ENCODE results near the gene VPS13A.

The VPS13A gene

GRCh38 chr9:77370064-77370463 is 192.7 kb downstream of the VPS13A start:
- no peak for DNase-seq (ENCODE audit: extremely low read depth, insufficient read length)
- no peaks in the 10 kb centered on the region for H3K27me3 ChIP-seq (replicated peaks; ENCODE audit: control insufficient read depth, insufficient read depth, low read length)
- H3K4me3 ChIP-seq (replicated peaks; ENCODE audit: low read depth, low read length), result no peak overlapping the region
- H3K36me3 ChIP-seq (ENCODE audit: control insufficient read depth, insufficient read depth, low read length), result no peaks in the 10 kb centered on the region; the same call in none of the 2 replicates
- TF ChIP-seq CTCF (IDR thresholded peaks at IDR 0.05; ENCODE audit: insufficient read depth, low read length, poor library complexity, severe bottlenecking), result no peak

GRCh38 chr9:77374266-77374665 is 196.9 kb downstream of the VPS13A start:
- DNase-seq (ENCODE audit: extremely low read depth, insufficient read length), result no peak
- Histone ChIP-seq H3K36me3 (ENCODE audit: control insufficient read depth, insufficient read depth, low read length) (no peaks in the 10 kb centered on the region; the same call in none of the 2 replicates), H3K4me3 (replicated peaks; ENCODE audit: low read depth, low read length) (no peak overlapping the region), H3K27me3 (replicated peaks; ENCODE audit: control insufficient read depth, insufficient read depth, low read length) (no peaks in the 10 kb centered on the region)
- TF ChIP-seq CTCF (IDR thresholded peaks at IDR 0.05; ENCODE audit: insufficient read depth, low read length, poor library complexity, severe bottlenecking), result no peak

DNA sequence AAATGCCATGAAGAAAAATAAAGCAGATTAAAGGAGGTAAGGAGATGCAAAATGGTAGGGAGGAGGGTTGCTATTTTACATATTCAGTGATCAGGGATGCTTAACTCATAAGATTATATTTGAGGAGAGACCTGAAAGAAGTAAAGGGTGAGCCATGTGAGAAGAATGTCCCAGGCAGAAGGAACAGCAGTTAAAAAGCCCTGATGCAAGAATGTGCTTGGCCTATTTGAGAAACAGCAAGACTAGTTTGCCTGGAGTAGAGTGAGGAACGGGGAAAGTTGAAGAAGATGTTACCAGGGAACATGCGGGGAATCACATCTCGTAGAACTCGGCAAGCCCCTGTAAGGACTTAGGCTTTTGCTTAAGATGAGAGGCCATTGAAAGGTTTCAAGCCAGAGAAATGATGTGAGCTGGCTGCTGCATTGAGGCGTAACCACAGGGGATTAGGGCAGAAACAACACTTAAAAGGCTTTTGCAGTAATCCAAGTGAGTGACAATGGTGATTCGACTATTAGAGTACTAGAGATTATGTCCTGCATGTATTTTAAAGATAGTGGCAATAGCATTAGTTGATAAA is 198.7 kb downstream of the VPS13A start:
- TF ChIP-seq CTCF (IDR thresholded peaks at IDR 0.05; ENCODE audit: insufficient read depth, low read length, poor library complexity, severe bottlenecking), result no peak
- H3K36me3 ChIP-seq (ENCODE audit: control insufficient read depth, insufficient read depth, low read length), result no peaks in the 10 kb centered on the region
- no peak overlapping the region for H3K4me3 ChIP-seq (replicated peaks; ENCODE audit: low read depth, low read length)
- H3K27me3 ChIP-seq (replicated peaks; ENCODE audit: control insufficient read depth, insufficient read depth, low read length), result no peaks in the 10 kb centered on the region
- DNase-seq (ENCODE audit: extremely low read depth, insufficient read length), result no peak

DNA sequence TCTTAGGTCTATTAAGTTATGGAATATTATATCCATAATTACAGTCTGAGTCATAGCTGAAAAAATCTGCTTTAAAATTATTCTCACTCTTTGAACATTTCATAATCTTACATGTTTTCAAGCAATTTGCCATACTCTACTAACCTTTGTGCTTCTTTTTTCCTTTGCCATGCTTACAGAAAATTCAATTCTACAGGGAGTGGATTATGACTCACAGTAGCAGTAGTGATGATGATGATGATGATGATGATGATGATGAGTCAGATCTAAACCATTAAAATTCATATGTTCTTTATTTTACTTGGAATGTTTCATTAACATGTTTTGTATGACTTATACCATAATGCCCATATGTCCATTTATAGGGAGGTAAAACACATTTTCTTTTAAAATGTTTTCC is 207.1 kb downstream of the VPS13A start:
- no peak for TF ChIP-seq CTCF (IDR thresholded peaks at IDR 0.05; ENCODE audit: insufficient read depth, low read length, poor library complexity, severe bottlenecking)
- Histone ChIP-seq H3K27me3 (replicated peaks; ENCODE audit: control insufficient read depth, insufficient read depth, low read length) (no peaks in the 10 kb centered on the region), H3K4me3 (replicated peaks; ENCODE audit: low read depth, low read length) (no peak overlapping the region), H3K36me3 (ENCODE audit: control insufficient read depth, insufficient read depth, low read length) (no peaks in the 10 kb centered on the region)
- DNase-seq (ENCODE audit: extremely low read depth, insufficient read length), result no peak

DNA sequence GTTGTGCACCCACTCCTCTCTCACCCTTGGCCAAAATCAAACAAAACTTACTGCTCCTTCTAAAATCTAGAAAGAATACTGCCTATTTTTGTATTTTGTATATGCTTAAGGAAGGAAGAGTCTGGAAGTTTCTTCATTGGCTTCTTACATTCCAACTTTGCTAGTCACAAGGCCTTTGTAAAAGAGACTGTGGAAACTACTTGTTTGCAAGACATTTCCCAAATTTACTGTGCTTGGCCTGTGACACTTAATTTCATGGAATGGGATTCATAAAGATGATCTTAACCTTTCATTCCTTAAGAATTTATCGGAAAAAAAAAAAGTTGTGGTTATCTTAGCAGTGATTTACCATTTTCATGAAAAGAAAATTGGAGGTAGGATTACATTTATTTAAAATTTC is 208.9 kb downstream of the VPS13A start:
- no peak for TF ChIP-seq CTCF (IDR thresholded peaks at IDR 0.05; ENCODE audit: insufficient read depth, low read length, poor library complexity, severe bottlenecking)
- no peaks in the 10 kb centered on the region for H3K27me3 ChIP-seq (replicated peaks; ENCODE audit: control insufficient read depth, insufficient read depth, low read length)
- H3K4me3 ChIP-seq (replicated peaks; ENCODE audit: low read depth, low read length), result no peak overlapping the region
- H3K36me3 ChIP-seq (ENCODE audit: control insufficient read depth, insufficient read depth, low read length), result no peaks in the 10 kb centered on the region
- no peak for DNase-seq (ENCODE audit: extremely low read depth, insufficient read length)

DNA sequence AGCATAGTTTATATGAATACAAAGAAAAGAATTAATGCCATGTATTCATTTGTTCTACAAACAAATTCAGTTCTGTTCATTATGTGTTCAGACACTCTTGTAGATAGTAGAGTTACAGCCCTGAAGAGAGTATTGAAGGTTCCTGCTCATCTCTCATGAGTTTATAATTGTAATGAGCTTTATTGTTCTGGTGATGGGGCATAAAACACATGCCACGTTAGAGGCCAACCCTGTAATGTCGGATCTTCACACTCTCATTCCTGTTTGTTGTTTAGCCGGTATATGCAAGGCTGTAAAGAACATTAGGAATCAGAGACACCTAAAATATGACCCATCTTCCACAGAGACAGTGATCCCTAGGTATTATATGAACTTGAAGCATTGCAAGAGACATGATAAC is 214.5 kb downstream of the VPS13A start:
- H3K27me3 ChIP-seq (replicated peaks; ENCODE audit: control insufficient read depth, insufficient read depth, low read length), result no peaks in the 10 kb centered on the region
- DNase-seq (ENCODE audit: extremely low read depth, insufficient read length), result no peak
- no peaks in the 10 kb centered on the region for H3K36me3 ChIP-seq (ENCODE audit: control insufficient read depth, insufficient read depth, low read length)
- TF ChIP-seq CTCF (IDR thresholded peaks at IDR 0.05; ENCODE audit: insufficient read depth, low read length, poor library complexity, severe bottlenecking), result no peak
- H3K4me3 ChIP-seq (replicated peaks; ENCODE audit: low read depth, low read length), result no peak overlapping the region
